HS-27A (cell line): Measurements from ENCODE around the gene C1QTNF5.

Experiments used
- DNase-seq: peaks from one replicate; pipeline ENCODE4 v3.0.0-alpha.2; 2012; ENCODE audit warnings: low read depth, missing footprints

The C1QTNF5 gene

DNA sequence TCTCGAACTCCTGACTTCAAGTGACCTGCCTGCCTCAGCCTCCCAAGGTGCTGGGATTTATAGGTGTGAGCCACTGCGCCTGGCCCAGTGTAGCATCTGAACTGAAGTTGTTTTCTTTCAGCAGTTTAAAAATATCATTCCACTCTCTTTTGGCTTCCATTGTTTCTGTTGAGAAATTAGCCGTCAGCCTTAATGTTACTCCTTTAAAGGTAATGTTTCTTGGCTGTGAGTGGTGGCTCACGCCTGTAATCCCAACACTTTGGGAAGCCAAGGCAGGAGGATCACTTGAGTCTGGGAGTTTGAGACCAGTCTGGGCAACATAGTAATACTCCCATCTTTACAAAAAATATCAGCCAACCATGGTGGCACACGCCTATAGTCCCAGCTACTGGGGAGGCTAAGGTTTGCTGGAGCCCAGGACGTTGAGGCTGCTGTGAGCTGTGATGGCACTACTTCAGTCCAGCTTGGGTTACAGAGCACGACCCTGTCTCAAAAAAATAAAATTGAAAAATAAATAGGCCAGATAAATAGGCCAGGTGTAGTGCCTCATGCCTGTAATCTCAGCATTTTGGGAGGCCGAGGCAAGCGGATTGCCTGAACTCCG is 49.7 kb downstream of the C1QTNF5 start:
- no peak for DNase-seq
